ENCODE data around the gene FAT2. TPM values are rescaled to one million over a fixed set of nuclear protein-coding genes. Genes with fewer than 3 reads are reported as not detected.

FAT2 gene
- total RNA-seq, 1 donor from 2014 or later: 25.0 TPM

GRCh38 chr5:151555760-151556576, 35.2 kb downstream of the FAT2 start:
- DNase-seq: no peak

- DNase-seq: no peak
Observed at GRCh38 chr5:151553695-151554094, 37.4 kb downstream of the FAT2 start.

GRCh38 chr5:151553130-151553670, 37.9 kb downstream of the FAT2 start:
- no peak for DNase-seq

GRCh38 chr5:151551985-151552384, 39.1 kb downstream of the FAT2 start:
- no peak for DNase-seq

GRCh38 chr5:151550146-151550545, 41.0 kb downstream of the FAT2 start:
- no peak for DNase-seq

GRCh38 chr5:151549713-151550112, 41.4 kb downstream of the FAT2 start:
- DNase-seq: no peak

GRCh38 chr5:151547364-151547763, 43.8 kb downstream of the FAT2 start:
- no peak for DNase-seq

- DNase-seq: no peak
Observed at GRCh38 chr5:151541571-151541970, 49.6 kb downstream of the FAT2 start.

Other genes with a start within 250 kb of the FAT2 start
- gene SLC36A2, start 243.8 kb downstream of the FAT2 start, total RNA-seq: 3.1 TPM
- 8.0 TPM for gene SLC36A1, start 143.7 kb downstream of the FAT2 start, total RNA-seq
- gene SPARC, start 95.6 kb upstream of the FAT2 start, total RNA-seq: 1,607 TPM
- gene ATOX1, start 167.3 kb upstream of the FAT2 start, total RNA-seq: 48.9 TPM
- 136 TPM for gene G3BP1, start 180.6 kb upstream of the FAT2 start, total RNA-seq

Data from tongue (tissue), 2 donors.